AG10803 (cell line): Measurements from ENCODE around the gene NKX2-8.
"Not testable (repeated sequence)": the region's sequence is repeated elsewhere in the genome, so short reads cannot be mapped to it uniquely, and the experiment has no call there.

Source experiments
- DNase-seq: peaks from one replicate; pipeline ENCODE4 v3.0.0; 2010; ENCODE audit warnings: low read depth
- H3K4me3 ChIP-seq: 2 replicates; pipeline ENCODE4 v1.5.1; 2011; ENCODE audit warnings: mild to moderate bottlenecking, low read length, control low read depth
- TF ChIP-seq, protein P1 (sequence below): conservative IDR thresholded peaks from 2 replicates; pipeline ENCODE4 v1.5.1; 2011; ENCODE audit warnings: mild to moderate bottlenecking, low read length, control low read depth, inconsistent platforms

Gene NKX2-8

DNA sequence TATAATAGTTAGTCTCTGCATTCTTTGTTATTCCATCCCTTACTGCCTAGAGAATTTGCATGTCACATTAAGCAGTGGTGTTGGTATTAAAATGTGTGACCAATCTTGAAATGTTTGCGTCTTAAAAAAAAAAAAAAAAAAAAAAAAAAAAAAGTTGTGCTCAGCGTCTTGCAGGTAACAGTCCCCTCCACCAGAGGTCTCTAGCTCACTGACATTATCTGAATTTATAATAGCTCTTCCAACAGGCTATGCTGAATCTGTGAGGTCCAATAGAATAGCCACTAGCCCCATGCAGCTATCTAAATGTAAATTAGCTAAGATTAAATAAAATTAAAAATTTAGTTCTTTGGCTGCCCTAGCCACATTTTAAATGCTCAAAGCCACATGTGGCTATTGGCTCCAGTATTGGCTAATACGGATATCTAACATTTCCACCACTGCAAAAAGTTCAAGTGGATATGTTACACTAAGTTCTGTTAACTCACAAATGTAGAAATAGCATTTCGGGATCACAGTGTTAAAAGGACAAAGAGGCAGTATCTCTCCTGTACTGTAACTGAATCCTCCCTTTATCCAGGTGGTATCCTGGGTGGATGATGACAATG, 28.7 kb downstream of the NKX2-8 start:
- DNase-seq, result peak; percentile 59
- H3K4me3 ChIP-seq, result no peak overlapping the region
- TF ChIP-seq, protein P1, sequence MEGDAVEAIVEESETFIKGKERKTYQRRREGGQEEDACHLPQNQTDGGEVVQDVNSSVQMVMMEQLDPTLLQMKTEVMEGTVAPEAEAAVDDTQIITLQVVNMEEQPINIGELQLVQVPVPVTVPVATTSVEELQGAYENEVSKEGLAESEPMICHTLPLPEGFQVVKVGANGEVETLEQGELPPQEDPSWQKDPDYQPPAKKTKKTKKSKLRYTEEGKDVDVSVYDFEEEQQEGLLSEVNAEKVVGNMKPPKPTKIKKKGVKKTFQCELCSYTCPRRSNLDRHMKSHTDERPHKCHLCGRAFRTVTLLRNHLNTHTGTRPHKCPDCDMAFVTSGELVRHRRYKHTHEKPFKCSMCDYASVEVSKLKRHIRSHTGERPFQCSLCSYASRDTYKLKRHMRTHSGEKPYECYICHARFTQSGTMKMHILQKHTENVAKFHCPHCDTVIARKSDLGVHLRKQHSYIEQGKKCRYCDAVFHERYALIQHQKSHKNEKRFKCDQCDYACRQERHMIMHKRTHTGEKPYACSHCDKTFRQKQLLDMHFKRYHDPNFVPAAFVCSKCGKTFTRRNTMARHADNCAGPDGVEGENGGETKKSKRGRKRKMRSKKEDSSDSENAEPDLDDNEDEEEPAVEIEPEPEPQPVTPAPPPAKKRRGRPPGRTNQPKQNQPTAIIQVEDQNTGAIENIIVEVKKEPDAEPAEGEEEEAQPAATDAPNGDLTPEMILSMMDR, result peak; percentile 90

DNA sequence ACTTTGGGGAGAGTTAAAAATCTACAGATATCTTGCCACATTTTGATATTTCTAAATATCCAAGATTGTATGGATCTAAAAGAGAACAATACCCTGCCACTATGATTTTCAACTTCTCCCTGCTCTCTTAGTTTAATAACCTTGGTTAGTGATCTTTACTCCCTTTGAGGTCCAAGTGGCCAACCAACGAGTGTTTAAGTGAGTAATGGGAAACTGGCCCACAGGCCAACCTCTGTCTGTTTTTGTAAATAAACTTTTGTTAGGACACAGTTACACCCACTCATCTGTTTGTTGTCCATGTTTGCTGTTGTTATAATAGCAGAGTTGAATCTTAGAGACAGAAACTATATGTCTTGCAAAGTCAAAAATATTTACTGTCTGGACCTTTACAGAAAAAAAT, 31.5 kb downstream of the NKX2-8 start:
- no peak overlapping the region for H3K4me3 ChIP-seq
- DNase-seq, result no peak
- TF ChIP-seq, protein P1, result no peak

DNA sequence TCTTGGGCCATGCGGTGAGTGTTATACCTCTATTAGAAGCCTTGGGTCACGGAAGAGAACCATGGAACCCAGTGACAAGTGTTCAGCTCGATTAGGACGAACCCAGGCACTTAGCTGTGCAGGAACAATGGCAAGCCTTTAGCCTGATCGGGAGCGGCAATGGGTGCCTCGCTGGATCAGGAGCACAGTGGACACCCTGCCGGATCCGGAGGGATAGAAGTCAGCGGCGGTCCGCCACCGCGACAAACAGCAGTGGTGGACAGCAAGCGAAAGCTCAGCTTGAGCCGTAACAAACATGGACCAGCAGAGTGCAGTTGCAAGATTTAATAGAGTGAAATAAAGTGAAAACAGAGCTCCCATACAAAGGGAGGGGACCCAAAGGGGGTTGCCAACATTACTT, 38.1 kb downstream of the NKX2-8 start:
- not testable (repeated sequence) for DNase-seq, H3K4me3 ChIP-seq

DNA sequence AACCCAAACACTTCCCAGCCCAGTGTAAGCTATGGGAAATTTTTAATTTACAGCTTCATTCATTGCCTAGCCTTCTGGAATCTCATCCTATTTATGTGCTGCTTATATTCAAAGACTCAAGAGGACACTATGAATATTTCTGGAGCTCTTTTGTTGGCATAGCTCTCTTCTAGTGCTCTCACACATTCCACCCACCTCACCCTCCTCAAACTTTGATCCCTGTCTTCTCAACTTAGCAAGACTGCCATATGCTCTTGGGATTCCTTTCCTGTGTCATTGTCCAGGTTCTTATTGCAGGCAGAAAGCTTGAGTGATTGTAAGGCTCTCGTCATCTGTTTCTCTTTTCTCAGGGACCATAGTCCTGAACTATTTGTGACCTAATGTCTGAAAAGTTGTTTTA, 44.4 kb downstream of the NKX2-8 start:
- TF ChIP-seq, protein P1, result no peak
- DNase-seq, result no peak
- no peak overlapping the region for H3K4me3 ChIP-seq
